Measurements from ENCODE around the gene AIFM1. TPM values are rescaled to one million over a fixed set of nuclear protein-coding genes. Genes with fewer than 3 reads are reported as not detected.

Gene AIFM1
- total RNA-seq, 1 experiment from 2014 or later = 28.3 TPM

- DNase-seq (ENCODE audit: low read depth) = no peak
Observed at GRCh38 chrX:130171446-130172126, 5.9 kb upstream of the AIFM1 start, which contains the start of gene RAB33A. Gene RAB33A, plus strand, starts transcription at chrX:130171962. Its CDS starts 101 bp downstream, at chrX:130172063.

- DNase-seq (ENCODE audit: low read depth) = no peak
Observed at GRCh38 chrX:130170752-130171445, 5.3 kb upstream of the AIFM1 start.

GRCh38 chrX:130167040-130167439 is 1.4 kb upstream of the AIFM1 start:
- DNase-seq (ENCODE audit: low read depth) = no peak

GRCh38 chrX:130166503-130166777 is 799 bp upstream of the AIFM1 start:
- DNase-seq (ENCODE audit: low read depth) = no peak

- DNase-seq (ENCODE audit: low read depth) = no peak
Observed at GRCh38 chrX:130165181-130165702, 399 bp downstream of the AIFM1 start.

GRCh38 chrX:130163398-130163797 is 2.2 kb downstream of the AIFM1 start:
- no peak for DNase-seq (ENCODE audit: low read depth)

GRCh38 chrX:130162094-130162735 is 3.4 kb downstream of the AIFM1 start:
- DNase-seq (ENCODE audit: low read depth) = no peak

- DNase-seq (ENCODE audit: low read depth) = no peak
Observed at GRCh38 chrX:130159776-130160175, 5.9 kb downstream of the AIFM1 start.

GRCh38 chrX:130158311-130158710 is 7.3 kb downstream of the AIFM1 start:
- no peak for DNase-seq (ENCODE audit: low read depth)

- DNase-seq (ENCODE audit: low read depth) = no peak
Observed at GRCh38 chrX:130155564-130155963, 10.1 kb downstream of the AIFM1 start.

- DNase-seq (ENCODE audit: low read depth) = no peak
Observed at GRCh38 chrX:130147631-130148030, 18.0 kb downstream of the AIFM1 start.

GRCh38 chrX:130145123-130145522 is 20.5 kb downstream of the AIFM1 start:
- no peak for DNase-seq (ENCODE audit: low read depth)

- DNase-seq (ENCODE audit: low read depth) = no peak
Observed at GRCh38 chrX:130144509-130144908, 21.1 kb downstream of the AIFM1 start.

GRCh38 chrX:130139474-130140201 is 26.0 kb downstream of the AIFM1 start:
- no peak for DNase-seq (ENCODE audit: low read depth)

- no peak for DNase-seq (ENCODE audit: low read depth)
Observed at GRCh38 chrX:130136961-130137360, 28.7 kb downstream of the AIFM1 start.

GRCh38 chrX:130136496-130136895 is 29.1 kb downstream of the AIFM1 start:
- no peak for DNase-seq (ENCODE audit: low read depth)

GRCh38 chrX:130130990-130131389 is 34.7 kb downstream of the AIFM1 start:
- DNase-seq (ENCODE audit: low read depth) = no peak

- no peak for DNase-seq (ENCODE audit: low read depth)
Observed at GRCh38 chrX:130125091-130125874, 40.4 kb downstream of the AIFM1 start.

GRCh38 chrX:130124577-130124976 is 41.1 kb downstream of the AIFM1 start:
- DNase-seq (ENCODE audit: low read depth) = no peak

GRCh38 chrX:130121505-130121800 is 44.2 kb downstream of the AIFM1 start:
- no peak for DNase-seq (ENCODE audit: low read depth)
